Measurements from ENCODE around the gene MIPOL1. TPM values are rescaled to one million over a fixed set of nuclear protein-coding genes. Genes with fewer than 3 reads are reported as not detected.

Gene MIPOL1
- total and polyA plus RNA-seq, 2 of the 13 experiments (the other 11 are each of a cell fraction or from before 2014, with no cell fraction given): 8.6 to 34.2 TPM

DNA sequence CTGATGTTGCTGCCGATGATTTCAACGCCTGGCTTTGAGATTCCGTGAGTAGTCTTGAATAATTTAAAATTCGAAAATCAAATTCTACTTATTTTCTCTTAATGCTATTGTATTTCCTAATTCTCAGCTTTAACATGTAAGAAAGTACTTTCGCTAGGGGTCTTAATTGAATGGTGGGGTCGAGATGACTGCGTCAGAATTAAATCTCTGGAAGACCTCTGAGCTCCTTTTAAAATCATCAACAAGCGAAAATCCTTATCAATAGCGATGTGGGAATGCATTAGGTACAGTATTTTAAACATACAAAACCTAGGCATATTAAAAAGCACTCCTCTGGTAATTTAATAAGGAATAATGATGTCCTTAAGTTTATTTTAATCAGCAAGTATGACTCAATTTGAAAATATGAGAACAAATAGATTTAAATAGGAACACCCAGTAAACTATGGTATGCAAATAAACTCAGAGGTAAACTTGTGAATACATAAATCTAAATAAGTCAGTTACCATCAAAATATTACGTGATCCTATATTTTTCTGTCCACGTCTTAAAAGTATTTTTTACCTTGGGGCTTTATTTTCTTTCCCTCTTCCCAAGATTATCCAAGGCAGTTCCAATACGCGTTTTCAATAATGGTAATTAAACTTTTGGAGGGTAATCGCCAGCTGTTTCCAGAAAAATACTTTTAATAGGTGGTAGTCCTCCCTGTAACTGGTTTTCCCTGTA, 395.9 kb downstream of the MIPOL1 start (continued):
- TF ChIP-seq ZNF879 (CRISPR knock-in tag; IDR thresholded peaks at IDR 0.05) (no peak), PRDM15 (CRISPR knock-in tag; IDR thresholded peaks at IDR 0.05) (no peak), RBM39 (IDR thresholded peaks at IDR 0.05; ENCODE audit: low read depth, low read length, poor library complexity, severe bottlenecking) (no peak), ZNF670 (CRISPR knock-in tag; IDR thresholded peaks at IDR 0.05; ENCODE audit: borderline replicate concordance) (0 out of 2 replicates have a peak, but pooled peaks have one; percentile 43), HINFP (CRISPR knock-in tag; IDR thresholded peaks at IDR 0.05; ENCODE audit: low read depth) (no peak), CBX2 (IDR thresholded peaks at IDR 0.05; ENCODE audit: low read depth, low read length) (no peak), CBX2 (CRISPR knock-in tag; IDR thresholded peaks at IDR 0.05; ENCODE audit: low read depth) (no peak), ZNF121 (CRISPR knock-in tag; IDR thresholded peaks at IDR 0.05) (no peak), NKX3-1 (CRISPR knock-in tag; IDR thresholded peaks at IDR 0.05) (peak; percentile 60; the same call in 1 of the 2 replicates), NR2F2 (IDR thresholded peaks at IDR 0.05; ENCODE audit: borderline replicate concordance, low read depth) (no peak), TBX2 (CRISPR knock-in tag; IDR thresholded peaks at IDR 0.05; ENCODE audit: borderline replicate concordance) (no peak), TFAP4 (IDR thresholded peaks at IDR 0.05; ENCODE audit: borderline replicate concordance, low read depth) (no peak), ARID4A (CRISPR knock-in tag; IDR thresholded peaks at IDR 0.05; ENCODE audit: borderline replicate concordance) (no peak)
- TF ChIP-seq, protein P1, sequence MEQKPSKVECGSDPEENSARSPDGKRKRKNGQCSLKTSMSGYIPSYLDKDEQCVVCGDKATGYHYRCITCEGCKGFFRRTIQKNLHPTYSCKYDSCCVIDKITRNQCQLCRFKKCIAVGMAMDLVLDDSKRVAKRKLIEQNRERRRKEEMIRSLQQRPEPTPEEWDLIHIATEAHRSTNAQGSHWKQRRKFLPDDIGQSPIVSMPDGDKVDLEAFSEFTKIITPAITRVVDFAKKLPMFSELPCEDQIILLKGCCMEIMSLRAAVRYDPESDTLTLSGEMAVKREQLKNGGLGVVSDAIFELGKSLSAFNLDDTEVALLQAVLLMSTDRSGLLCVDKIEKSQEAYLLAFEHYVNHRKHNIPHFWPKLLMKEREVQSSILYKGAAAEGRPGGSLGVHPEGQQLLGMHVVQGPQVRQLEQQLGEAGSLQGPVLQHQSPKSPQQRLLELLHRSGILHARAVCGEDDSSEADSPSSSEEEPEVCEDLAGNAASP (CRISPR knock-in tag; IDR thresholded peaks at IDR 0.05; ENCODE audit: borderline replicate concordance): no peak
- TF ChIP-seq, protein P2, sequence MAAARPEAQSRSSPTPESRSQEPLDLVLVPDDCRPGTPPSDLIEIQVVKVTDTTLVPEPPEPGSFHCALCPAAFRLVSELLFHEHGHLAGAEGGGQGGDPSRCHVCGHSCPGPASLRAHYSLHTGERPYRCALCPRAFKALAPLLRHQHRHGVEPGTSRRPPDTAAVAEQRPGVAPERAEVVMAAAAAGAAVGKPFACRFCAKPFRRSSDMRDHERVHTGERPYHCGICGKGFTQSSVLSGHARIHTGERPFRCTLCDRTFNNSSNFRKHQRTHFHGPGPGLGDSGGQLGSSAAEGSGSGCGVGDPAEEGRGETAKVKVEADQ (CRISPR knock-in tag; IDR thresholded peaks at IDR 0.05; ENCODE audit: borderline replicate concordance): no peak
